Gastrocnemius medialis (tissue), 4 donors: ENCODE data around the gene SNX1.

Experiments used
- POLR2A ChIP-seq, 2 donors: fragments of 450-650 bp; IDR thresholded peaks; one replicate each; pipeline ENCODE4 v1.6.1; 2017; ENCODE audit warnings: antibody characterized with exemption in 2 of 2, mild to moderate bottlenecking in 2 of 2, moderate library complexity in 2 of 2
- TF ChIP-seq, protein P1 (sequence below), 5 experiments: fragments of 450-650 bp in 3 of 5; fragments of 200-600 bp in 2 of 5; sonication (generic) in 2 of 5; IDR thresholded peaks in 4 of 5; conservative IDR thresholded peaks in 1 of 5; 1 replicate in 4 of 5; 2 replicates in 1 of 5; pipeline ENCODE4 v1.5.1; 2016 to 2019; ENCODE audit warnings: antibody characterized with exemption in 5 of 5, mild to moderate bottlenecking in 3 of 5, moderate library complexity in 3 of 5

DNA sequence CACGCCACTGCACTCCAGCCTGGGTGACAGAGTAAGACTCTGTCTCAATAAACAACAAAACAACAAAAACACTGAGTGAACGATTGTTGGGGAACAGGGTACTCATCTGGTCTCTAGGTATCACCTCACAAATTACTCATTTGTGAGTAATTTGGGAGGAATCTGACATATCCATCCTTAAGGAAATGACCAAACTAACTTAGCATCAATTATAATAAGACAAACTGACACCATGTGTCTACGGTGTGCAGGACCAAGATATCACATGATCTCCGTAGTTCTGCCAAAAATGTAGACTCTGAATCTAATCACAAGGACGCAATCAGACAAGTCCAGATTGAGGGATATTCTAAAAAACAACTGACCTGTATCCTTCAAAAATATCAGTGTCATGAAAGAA is 37.5 kb upstream of the SNX1 start:
- TF ChIP-seq, protein P1, sequence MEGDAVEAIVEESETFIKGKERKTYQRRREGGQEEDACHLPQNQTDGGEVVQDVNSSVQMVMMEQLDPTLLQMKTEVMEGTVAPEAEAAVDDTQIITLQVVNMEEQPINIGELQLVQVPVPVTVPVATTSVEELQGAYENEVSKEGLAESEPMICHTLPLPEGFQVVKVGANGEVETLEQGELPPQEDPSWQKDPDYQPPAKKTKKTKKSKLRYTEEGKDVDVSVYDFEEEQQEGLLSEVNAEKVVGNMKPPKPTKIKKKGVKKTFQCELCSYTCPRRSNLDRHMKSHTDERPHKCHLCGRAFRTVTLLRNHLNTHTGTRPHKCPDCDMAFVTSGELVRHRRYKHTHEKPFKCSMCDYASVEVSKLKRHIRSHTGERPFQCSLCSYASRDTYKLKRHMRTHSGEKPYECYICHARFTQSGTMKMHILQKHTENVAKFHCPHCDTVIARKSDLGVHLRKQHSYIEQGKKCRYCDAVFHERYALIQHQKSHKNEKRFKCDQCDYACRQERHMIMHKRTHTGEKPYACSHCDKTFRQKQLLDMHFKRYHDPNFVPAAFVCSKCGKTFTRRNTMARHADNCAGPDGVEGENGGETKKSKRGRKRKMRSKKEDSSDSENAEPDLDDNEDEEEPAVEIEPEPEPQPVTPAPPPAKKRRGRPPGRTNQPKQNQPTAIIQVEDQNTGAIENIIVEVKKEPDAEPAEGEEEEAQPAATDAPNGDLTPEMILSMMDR (IDR thresholded peaks at IDR 0.05 in 4 of 5, conservative IDR thresholded peaks at IDR 0.05 in 1 of 5) = no peak
- no peak for TF ChIP-seq POLR2A (IDR thresholded peaks at IDR 0.05)
